HG02981 (cell line): ENCODE data around the gene CIB1.
A peak's percentile ranks its signal among the peaks of the same experiment; 100 is the strongest.
"Not testable (repeated sequence)": the region's sequence is repeated elsewhere in the genome, so short reads cannot be mapped to it uniquely, and the experiment has no call there.

Source experiments
- ATAC-seq: cut with Tn5 transposase; IDR thresholded peaks from one replicate; pipeline ENCODE4 v1.9.1; 2021; ENCODE audit warnings: mild to moderate bottlenecking, moderate library complexity; ENCODE audit not compliant: unreplicated experiment

Gene CIB1

DNA sequence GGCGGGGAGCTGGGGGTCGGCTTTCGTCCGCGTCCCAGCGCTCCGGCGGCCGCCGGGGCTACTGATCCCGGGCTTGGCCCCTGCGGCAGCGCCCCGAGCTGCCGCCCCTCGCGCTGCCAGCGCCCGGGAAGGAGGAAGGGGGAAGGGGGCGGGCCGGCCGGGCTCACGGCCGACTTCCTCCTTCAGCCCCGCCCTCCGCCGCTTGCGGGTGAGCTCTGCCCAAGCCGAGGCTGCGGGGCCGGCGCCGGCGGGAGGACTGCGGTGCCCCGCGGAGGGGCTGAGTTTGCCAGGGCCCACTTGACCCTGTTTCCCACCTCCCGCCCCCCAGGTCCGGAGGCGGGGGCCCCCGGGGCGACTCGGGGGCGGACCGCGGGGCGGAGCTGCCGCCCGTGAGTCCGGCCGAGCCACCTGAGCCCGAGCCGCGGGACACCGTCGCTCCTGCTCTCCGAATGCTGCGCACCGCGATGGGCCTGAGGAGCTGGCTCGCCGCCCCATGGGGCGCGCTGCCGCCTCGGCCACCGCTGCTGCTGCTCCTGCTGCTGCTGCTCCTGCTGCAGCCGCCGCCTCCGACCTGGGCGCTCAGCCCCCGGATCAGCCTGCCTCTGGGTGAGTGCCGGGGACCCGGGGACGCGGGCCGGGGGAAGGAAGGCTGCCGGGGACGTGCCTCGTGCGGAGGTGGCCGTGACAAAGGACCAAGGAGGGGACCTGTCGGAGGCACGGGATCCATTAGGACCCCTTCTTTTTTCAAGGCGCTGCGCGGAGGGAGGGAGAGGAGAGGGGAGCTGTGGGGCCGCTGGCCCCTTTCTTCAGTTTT, 32.4 kb downstream of the CIB1 start, which contains the start of gene SEMA4B:
Gene SEMA4B, plus strand, starts transcription at position 201 of the 814 bp plus-strand sequence. Its CDS starts 249 bp downstream, at position 450.
- peak; percentile 73 for ATAC-seq

DNA sequence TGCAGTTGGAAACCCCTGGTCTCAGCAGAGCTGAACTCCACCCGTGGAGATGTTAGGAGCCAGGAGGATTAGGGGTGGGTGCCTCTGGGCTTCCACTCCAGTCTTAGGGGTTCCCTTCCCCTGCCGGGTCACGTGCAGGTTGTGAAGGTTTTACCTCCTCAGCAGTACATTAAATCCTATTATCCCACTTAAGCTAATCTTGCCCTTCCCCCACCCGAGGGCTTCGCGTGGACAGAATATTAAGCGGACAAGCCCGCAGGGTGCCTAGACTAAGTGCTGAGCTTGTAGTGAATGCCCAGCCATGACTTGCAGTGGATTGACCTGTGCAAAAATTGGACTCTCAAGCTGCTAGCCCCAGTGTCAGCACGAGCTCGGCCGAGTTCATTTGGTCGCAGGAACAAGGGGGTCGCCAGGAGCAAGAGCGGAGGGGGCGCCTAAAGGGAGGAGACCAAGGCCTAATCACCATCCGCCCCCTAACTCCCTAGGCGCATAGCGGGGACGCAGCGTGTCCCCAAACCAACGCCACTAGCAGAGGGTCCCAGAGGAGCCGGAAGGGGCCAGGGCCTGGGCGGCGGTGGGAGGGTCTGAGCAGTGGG, 33.1 kb downstream of the CIB1 start:
- peak; percentile 27 for ATAC-seq

DNA sequence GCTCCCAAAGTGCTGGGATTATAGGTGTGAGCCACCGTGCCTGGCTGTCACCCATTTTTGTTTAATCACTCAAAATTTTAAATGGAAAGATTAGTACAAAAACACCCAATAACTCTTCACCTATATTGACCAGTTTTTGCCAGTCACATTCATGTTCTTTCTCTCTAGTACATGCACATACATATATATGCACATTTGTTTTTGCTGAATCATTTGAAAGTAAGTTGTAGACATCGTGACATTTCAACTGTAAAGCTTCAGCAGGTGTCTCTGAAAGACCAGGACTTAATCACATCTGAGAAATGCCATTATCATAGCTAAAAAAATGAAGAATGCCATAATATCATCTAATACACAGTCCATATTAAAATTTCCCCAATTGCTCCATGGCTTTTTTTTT, 39.1 kb downstream of the CIB1 start:
- no peak for ATAC-seq

DNA sequence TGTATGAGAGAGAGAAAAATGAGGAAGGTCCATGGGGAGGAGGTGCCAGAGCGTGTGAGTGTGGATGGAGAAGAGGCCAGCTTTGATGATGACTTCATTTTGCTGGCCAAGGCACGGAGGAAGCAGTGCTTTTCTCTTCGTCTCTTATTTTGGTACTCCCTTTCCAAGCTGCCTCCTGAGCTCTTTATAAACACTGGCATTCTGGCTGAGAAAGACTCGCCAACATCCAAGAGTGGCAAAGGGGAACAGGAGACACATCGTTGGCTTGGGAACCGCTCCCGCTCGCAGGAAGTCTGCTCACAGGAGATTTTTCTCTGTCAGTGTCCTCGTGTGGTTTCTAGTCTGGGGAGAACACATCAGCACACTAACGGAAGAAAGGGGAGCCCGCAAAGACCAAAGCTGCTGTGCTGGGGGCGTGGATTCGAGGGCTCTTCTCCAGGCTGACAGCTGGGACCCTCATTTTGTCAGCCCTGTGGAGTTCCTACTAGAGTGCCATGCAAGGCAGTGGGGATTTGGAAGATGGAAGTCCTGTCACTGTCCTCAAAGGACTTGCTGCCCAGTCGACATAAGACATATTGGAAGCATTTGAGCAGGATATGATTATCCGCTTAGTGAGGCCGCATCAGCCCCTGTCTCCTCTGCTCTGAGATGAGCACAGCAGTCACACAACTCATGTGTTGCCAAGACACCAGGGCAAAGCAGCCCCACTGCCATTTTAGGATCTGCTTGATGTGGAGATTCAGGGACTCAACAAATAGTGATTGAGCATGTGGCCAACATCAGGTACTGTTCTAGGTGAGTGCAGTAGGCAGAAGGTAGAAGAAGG, 40.6 kb downstream of the CIB1 start:
- no peak for ATAC-seq

DNA sequence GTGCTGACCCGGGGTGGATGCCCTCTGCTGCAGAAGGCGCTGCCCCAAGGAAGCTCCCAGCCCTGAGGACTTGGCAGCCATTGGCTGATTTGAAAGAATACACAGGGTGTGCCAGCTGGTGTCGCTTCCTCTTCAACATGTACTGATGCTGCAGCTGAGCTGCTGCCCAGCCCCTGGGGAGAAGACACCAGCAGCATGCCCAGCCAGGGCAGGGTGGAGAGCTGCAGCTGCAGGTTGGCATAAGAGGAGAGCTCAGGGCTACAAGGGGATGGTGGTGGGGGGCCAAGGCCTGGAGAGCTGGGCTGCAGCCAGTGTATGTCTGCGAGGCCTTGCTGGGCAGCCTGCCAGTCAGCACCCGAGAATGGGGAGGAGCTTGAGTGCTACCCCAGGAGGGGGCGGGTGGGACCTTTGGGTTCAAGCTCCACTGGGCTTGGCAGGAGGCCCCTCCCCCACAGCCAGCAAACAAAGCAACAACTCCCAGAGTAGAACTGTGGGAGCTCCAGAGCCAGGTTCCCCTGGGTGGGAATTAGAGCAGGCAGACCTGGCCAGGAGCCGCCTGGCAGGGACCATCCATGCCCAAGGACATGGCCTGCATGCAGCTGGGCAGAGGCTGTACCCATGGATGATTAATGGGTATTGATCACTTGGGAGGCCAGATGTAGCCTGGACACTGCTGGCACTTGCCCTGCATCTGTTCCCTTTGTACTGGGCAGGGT, 41.8 kb downstream of the CIB1 start:
- ATAC-seq: peak; percentile 57

DNA sequence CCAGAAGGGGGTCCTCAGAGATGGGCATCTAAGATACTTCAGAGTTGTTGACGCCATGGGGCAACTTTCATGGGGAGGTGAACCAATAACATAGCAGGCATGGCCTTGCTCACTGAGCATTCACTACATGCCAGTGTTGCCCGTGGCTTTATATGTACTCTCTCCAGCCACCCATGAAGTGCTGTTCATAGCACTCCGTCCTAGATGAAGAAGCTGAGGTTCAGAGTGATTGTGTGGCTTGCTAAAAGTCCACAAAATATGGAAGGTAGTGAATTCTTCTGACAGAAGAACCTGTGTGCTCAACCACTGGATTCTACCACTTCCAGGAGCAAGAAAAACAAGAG, 42.4 kb downstream of the CIB1 start:
- ATAC-seq: no peak

DNA sequence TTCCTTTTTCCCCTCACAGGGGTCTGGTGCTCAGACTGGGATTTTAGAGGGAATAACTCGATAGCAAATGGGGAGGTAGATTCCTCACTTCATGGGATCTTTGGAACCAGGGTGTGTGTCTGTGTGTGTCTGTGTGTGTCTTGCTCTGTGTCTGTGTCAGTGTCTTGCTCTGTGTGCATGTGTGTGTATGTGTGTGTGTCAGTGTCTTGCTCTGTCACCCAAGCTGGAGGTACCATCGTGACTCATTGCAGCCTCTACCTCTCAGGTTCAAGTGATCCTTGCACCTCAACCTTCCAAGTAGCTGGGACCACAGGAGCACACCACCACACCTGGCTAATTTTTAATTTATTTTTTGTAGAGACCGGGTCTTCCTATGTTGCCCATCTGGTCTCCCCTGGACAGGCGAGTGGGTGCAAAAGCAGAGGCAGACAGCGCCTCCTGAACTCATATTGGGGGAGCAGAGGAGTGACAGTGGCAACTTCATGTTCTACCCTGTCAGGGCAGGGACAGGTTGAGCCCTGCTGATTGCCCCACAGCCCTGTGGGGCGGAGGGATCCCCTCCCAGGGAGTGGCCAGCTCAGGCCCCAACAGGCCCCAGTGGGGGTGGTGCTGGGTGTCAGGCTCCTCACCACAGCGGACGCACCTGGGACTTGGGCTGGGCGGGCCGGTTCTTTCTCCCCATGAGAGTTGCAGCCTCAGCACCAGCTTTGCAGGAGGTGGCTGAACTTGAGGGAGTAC, 43.0 kb downstream of the CIB1 start:
- ATAC-seq: no peak

DNA sequence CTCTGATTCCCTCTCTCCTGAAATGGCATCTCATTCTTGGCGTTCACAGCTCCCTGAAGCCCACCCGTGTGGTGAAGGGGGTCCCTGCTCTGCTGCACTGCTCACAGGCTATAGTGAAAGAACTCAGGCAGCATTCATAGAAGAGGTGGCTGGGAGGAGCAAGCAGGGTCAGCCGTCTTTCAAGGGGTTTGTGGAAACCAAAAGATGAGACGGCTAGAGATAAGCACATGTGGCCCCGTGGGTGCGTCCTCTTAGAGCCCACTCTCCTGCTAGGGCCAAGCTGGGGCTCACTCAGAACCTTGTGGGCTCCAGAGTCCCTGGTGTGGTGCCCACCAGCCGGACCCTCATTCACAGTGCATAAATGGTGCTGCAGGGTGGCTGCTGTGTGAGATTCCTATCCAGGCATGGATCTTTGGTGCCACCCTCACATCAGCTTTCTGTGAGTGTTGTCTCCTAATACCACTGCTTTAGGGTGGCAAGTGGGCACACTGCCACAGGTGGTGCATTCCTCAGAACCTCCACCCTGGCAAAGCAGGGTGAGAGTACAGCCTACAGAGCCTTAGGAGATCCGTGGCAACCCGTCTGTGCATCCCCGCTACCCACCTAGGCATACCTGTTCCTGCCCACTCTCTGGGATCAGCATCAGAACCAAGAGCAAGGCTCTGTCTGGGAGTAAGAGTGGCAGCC, 43.8 kb downstream of the CIB1 start:
- ATAC-seq: no peak

DNA sequence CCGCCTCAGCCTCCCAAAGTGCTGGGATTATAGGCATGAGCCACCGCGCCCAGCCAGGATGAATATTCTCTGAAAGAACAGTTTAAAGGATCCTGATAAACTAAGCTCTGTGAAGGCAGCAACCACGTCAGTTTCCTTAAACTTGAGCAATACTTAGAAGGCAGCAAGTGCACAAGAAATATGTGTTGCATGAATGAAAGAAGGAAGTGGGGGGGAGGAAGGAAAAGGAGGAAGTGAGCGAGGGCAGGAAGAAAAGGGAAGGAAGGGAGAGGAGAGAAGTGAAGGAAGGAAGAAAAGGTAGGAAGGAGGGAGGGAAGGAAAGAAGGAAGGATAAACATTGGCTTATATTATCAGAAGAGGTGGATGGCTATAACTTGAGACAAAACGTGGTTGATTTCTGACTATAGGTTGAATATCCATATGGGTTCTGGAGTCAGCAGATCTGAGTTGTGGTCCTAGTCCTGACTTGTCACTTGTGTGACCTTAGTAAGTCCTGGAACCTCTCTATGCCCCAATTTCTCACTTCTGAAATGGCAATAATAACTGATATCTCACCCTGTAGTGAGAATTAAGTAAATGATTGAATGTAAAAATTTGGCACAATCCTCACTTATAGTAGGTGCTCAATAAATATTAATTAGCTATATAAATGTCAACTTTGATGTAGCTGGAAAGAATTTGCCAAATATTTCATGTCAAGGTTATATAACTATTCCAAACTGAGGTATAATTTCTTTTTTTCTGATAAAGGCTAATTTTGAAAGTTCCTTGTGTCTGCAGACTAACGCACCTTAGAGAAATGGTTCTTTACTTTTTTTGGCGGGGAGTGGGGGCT, 44.6 kb downstream of the CIB1 start:
- ATAC-seq: no peak

DNA sequence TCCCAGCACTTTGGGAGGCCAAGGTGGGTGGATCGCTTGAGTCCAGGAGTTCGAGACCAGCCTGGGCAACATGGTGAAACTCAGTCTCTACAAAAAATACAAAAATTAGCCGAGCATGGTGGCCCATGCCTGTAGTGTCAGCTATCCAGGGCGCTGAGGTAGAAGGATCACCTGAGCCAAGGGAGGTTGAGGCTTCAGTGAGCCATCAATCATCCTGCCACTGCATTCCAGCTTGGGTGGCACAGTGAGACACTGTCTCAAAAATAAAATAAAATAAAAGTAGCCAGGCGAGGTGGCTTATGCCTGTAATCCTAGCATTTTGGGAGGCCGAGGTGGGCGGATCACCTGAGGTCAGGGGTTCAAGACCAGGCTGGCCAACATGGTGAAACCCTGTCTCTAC, 45.7 kb downstream of the CIB1 start:
- not testable (repeated sequence) for ATAC-seq

DNA sequence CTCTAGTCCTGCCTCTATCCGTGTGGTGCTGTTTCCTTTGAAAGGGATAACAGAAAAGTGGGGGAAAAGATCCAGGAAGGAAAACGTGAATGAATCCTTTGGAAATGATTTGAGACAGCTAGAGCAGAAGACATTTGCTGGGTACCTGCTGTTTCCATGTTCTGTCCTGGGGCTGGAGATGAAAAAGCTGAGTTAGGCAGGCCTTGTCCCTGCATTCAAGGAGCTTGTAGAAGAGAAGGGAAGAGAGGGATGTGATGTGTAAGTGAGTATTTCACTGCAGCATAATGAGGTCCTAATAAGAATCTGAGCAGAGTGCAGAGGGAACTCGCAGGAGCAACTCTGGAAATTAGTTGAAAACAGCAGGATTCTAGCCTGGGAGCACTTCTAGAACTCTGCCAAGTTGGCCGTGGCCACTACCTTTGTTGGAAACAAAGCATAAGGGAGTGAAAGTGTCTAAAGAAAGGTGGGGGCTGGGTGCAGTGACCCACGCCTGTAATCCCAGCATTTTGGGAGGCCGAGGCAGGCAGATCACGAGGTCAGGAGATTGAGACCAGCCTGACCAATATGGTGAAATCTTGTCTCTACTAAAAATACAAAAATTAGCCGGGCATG, 46.4 kb downstream of the CIB1 start:
- no peak for ATAC-seq

DNA sequence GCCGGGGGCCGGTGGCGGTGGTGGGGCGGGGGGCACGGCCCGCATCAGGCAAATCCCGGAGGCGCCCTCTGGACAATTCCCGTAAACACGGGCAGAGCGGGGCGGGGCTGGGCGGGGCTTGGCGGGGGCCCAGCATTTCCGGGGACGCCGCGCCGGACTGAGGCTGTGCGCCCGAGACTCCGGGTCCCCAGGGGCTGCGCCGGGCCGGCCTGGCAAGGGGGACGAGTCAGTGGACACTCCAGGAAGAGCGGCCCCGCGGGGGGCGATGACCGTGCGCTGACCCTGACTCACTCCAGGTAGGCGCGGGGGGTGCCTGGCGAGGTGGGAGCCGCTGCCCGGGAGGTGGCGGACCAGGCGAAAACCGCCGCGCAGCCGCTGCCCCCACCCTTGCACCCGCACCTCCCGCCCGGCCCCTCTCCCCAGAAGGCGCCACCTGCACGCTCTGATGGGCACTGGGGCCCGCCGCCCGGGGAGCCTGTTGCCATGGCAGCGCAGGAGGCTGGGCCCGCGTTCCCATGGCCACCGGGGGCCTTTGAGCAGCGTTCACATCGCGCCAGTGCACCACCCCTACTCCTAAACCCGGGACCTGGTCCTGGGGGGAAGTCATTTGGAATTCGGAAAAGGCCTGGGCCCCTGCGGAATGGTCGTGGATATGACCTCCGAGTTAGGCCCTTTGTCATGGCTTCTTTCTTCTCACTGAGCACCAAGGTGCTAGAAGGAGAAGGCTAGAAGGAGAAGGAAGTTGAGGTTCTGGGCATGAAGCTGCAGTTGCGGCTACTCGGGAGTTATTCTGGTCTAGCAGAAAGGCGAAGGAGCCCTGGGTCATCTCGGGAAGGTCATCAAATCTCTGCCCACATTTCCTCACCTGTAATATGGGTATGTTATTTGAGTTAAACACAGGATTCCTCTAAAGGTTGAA, 48.7 kb downstream of the CIB1 start:
- ATAC-seq: peak; percentile 75

DNA sequence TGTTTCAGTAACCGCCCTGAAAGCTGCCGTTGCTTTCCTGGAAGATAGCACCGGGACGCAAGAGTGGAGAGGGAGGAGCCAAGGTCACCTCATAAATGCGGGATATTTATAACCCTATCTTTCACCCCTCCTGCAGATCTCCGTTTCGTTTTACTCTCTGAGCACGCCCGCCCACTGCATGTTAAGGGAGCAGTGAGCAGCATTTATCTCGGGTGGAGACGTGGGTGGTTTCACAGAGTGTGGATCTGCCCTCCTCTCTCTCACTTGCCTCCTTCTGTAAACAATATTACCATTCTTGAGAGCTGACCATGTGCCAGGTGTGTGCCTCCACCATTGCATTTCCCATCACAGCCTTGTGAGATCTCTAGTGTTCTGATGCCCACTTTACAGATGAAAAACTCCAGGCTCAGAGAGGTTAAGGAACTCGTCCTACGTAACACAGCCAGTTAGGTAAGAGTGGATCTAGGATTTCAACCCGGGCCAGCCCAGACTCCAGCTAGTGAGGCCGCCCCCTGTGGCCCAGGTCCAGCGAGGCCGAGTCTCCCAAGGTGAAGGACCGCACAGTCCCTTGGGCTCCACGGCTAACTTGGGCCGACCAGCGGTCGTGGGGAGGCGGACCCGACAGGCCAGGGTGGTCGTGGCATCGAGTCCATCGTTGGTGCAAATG, 49.5 kb downstream of the CIB1 start:
- ATAC-seq: peak; percentile 22

DNA sequence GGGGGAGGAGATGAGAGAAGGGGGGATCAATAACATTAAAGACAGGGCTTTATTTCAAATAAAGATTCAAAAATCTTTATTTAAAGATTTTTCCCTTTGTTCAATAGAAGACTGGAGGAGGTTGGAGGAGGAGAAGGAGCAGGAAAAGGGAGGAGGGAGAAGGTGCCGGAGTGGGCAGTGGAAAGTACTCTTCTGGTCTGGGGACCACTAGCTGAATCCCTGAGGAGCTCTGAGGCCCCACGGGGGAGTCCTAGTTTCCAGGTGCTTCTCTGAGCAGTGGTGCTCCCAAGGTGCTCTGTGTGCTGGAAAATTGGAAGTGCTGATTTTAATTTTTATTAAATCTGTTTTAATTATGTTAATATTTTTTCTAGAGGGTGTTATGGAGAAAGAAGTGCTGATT, 52.0 kb downstream of the CIB1 start:
- no peak for ATAC-seq
